ENCODE results near the gene SPDYA.

The SPDYA gene

DNA sequence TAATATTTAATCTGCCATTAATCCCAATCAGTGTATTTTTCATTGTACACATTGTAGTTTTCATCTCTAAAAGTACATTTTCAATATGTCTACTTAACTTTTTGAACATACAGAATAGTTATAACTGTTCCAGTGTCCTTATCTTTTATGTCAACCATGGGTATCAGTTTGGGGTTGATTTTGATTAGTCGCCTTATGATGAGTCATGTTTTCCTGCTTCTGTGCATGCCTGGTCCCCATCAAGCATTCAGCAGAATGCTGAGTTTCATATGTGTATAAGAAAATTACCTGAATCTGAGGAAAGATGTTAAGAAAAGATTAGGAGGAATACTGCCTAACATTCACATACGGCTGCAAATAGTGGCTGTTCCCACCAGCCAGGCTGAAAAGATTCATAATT, 17.7 kb downstream of the SPDYA start:
- FAIRE-seq: no peak

GRCh38 chr2:28833740-28834470, 23.3 kb downstream of the SPDYA start:
- no peak for FAIRE-seq

DNA sequence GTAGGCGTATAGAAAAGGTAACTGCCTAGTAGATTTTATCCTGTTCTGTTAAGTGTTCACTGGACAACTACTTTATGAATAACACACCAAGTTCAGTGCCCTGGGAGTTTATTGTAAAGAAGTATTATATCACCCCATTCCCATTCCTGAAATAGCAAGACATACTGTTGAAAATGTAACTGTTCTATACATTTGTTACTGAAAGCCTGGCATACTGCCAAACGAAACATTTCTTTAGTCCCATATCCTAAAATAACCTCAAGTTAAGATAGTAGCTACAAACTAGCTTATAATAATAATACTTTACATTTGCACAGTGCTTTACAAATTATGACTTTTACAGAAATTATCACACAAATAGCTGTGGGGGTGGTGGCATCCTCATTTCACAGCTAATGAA, 25.1 kb downstream of the SPDYA start:
- no peak for FAIRE-seq

DNA sequence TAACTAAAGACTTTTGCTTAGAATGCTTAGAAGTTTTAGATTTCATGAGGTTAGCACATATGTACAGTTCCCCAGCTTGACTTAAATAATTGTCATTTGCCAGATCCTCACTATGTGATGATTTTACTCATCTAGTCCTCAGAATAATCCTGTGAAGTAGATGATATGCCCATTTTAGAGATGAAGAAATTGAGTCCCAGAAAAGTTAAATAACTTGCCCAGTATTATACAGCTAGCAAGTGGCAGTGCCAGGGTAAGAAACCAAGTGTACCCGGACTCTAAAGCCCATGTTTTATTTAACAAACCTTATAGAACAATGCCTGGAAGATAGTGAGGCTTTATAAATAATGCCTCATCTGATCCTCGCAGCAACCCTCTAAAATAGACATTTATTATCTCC, 28.3 kb downstream of the SPDYA start:
- no peak for FAIRE-seq

DNA sequence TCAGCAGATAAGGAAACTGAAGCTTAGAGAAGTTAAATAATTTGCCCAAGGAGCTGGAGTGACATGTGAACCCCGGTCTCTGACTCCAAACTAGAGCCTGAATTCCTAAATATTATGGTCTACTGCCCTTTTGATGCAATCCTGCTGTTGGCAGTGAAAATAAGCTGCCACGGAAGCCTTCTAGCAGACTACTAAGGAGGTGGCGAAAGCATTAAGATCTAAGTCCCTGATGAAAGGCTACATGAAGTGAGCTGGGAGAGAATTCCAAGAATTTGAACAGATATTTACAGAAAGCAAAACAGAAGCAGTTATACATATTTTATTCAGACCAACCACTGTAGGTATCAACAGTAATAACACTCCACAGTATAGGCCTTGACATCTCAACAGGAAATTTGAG, 31.4 kb downstream of the SPDYA start:
- FAIRE-seq: no peak

DNA sequence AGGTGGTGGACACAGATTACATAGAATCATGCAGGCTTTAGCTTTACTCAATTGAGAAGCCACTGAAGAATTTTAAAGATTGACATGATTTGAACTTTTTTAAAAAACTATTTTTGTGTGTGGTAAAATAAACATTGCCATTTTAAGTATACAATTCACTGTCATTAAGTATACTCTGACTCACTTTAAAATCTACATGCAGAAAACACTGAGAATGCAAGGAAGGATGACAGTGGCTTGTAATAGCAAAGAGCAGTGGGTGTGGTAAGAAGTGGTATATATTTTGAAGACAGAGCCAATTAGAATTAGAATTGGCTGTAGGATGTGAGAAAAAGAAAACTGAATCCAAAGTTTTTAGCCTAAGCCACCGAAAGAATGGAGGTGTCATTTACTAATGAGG, 44.6 kb downstream of the SPDYA start:
- FAIRE-seq: no peak

GRCh38 chr2:28855977-28856376, 45.3 kb downstream of the SPDYA start:
- no peak for FAIRE-seq

DNA sequence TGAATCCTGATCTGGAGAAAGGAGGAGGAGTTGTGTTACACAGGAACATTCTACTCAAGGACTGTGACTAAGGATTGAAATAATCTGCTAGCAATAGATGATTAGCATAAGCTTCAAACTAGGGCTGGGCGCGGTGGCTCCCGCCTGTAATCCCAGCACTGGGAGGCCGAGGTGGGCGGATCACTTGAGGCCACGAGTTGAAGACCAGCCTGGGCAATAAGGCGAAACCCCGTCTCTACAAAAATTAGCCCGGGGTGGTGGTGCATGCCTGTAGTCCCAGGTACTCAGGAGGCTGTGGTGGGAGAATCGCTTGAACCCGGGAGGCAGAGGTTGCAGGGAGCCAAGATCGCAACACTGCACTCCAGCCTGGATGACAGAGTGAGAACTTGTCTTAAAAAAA, 58.0 kb downstream of the SPDYA start:
- FAIRE-seq: no peak

GRCh38 chr2:28869494-28870145, 59.0 kb downstream of the SPDYA start:
- FAIRE-seq: no peak

GRCh38 chr2:28870146-28870891, 59.7 kb downstream of the SPDYA start, which contains the start of gene TRMT61B:
TRMT61B (minus strand) TSS chr2:28870309; CDS start chr2:28870277, 32 bp downstream.
- no peak for FAIRE-seq

- no peak for FAIRE-seq
Measured at GRCh38 chr2:28871620-28872019, 61.0 kb downstream of the SPDYA start.

- no peak for FAIRE-seq
Measured at GRCh38 chr2:28880193-28880592, 69.6 kb downstream of the SPDYA start.

DNA sequence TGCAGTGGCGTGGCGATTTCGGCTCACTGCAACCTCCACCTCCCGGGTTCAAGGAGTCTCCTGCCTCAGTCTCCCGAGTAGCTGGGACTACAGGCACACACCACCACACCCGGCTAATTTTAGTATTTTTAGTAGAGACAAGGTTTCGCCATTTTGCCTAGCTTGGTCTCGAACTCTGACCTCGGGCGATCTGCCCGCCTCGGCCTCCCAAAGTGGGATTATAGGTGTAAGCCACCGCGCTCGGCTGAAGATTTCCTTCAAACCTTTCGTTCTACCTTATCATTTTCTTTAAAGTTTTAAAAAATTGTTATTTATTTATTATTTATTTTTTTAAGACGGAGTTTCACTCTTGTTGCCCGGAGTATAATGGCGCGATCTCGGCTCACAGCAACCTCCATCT, 82.9 kb downstream of the SPDYA start:
- FAIRE-seq: no peak

DNA sequence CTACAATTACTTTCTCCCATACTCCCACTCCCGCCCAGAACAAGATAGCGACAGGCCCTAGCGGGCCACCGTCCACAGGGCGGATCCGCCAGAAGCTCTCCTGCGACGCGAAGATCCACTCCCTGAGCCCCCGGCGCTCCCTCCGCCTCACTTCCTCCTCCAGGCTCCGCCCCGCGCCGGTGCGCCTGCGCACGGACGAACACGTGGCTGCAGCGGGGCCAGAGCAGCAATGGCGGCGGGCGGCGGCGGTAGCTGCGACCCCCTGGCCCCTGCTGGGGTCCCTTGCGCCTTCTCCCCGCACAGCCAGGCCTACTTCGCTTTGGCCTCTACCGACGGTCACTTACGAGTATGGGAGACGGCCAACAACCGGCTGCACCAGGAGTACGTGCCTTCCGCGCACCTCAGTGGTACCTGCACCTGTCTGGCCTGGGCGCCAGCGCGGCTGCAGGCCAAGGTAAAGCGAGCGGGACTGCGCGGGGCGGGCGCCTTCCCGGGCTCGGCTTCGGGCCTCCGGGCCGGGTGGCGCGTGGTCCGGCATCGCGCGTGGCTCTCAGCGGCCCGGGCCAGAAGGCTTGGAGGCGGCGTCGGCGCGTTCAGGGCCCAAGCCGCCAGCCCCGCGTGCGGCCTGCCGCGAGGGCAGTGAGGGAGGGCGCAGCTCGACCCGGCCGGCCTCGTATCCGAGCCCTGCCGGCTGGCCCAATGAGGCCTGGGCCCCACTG, 84.0 kb downstream of the SPDYA start, which contains the start of gene WDR43:
Gene WDR43, plus strand, starts transcription at position 198 of the 719 bp plus-strand sequence. Its CDS starts 32 bp downstream, at position 230.
- FAIRE-seq: no peak

GRCh38 chr2:28895189-28895893, 84.7 kb downstream of the SPDYA start:
- FAIRE-seq: no peak

DNA sequence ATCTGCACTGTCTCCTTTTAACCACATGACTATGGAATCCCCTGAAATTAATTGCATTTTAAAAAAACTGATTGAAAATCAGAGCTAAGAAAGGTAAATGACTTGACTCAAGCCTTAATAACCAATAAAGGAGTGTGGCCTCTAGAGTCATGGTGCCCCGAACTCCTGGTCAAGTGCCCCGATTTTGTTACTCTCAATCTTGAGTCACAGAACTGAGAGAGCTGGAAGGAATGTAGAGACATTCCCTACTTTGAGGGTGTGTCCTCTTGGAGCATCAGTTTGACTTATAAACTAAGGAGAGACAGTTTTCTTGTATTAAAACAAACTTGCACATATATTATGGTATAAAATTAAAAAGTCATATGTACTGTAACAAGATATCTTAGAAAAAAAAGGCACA, 86.3 kb downstream of the SPDYA start:
- no peak for FAIRE-seq

DNA sequence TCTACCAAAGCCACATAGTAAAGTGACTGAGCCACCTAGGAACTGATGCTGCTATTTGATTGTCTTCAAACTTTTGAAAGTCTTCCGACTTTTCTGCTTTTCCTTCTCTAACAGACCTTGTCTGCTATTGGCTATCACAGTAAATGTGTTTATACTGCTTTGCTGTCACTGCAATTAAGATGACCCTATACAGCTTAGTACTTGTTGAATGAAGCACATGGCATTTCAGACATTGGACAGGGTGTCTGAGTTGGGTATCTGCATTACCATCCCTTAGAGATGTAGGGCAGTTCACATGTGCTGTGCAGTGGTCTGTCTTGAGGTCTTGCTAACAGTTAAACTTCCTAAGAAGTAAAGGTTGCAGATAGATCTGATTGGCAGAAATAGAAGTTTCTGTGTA, 87.4 kb downstream of the SPDYA start:
- FAIRE-seq: no peak

All from colon (tissue), 2 donors.